ENCODE data around the gene CELSR1. TPM values are rescaled to one million over a fixed set of nuclear protein-coding genes. Genes with fewer than 3 reads are reported as not detected.

CELSR1 gene
- total and polyA plus RNA-seq, 9 donors, result 0.63 to 25.2 (median 2.9) TPM

GRCh38 chr22:46358766-46359165, 178.7 kb downstream of the CELSR1 start:
- no peak for DNase-seq
- H3K4me1 ChIP-seq (ENCODE audit: insufficient read depth), result no peaks in the 10 kb centered on the region
- intact Hi-C loops (cut with DNase I), result loop anchor here in 1 of 4 donors (10.0 kb wide), 1 partner anchor 186 kb away; no protein-coding TSS in a partner anchor
- no peak overlapping the region for H3K27ac ChIP-seq
- TF ChIP-seq EP300 (IDR thresholded peaks at IDR 0.05), result no peak
- no peak for TF ChIP-seq POLR2A (IDR thresholded peaks at IDR 0.05)
- no peak for TF ChIP-seq CTCF (IDR thresholded peaks at IDR 0.05)
- no peaks in the 10 kb centered on the region for H3K27me3 ChIP-seq
- WGBS, 3 donors, result 84 to 91% (median 89%) methylated on average over 6 of the region's 6 CpGs
- no peak overlapping the region for H3K4me3 ChIP-seq
- H3K9me3 ChIP-seq, result no peaks in the 10 kb centered on the region
- no peaks in the 10 kb centered on the region for H3K36me3 ChIP-seq

GRCh38 chr22:46357711-46358520, 179.5 kb downstream of the CELSR1 start:
- Histone ChIP-seq H3K27me3 (no peaks in the 10 kb centered on the region), H3K4me1 (ENCODE audit: insufficient read depth) (no peaks in the 10 kb centered on the region), H3K9me3 (no peaks in the 10 kb centered on the region), H3K27ac (no peak overlapping the region), H3K36me3 (no peaks in the 10 kb centered on the region), H3K4me3 (no peak overlapping the region)
- peak in 1 of 5 donors; percentile 21 for DNase-seq
- intact Hi-C loops (cut with DNase I), result loop anchor here in 1 of 4 donors (10.0 kb wide), 1 partner anchor 187 kb away; no protein-coding TSS in a partner anchor
- 77 to 82% (median 80%) methylated on average over 11 to 19 of the region's 19 CpGs for WGBS, 3 donors
- TF ChIP-seq CTCF (IDR thresholded peaks at IDR 0.05) (no peak), POLR2A (IDR thresholded peaks at IDR 0.05) (no peak), EP300 (IDR thresholded peaks at IDR 0.05) (no peak)

GRCh38 chr22:46356496-46357480, 180.6 kb downstream of the CELSR1 start:
- no peaks in the 10 kb centered on the region for H3K36me3 ChIP-seq
- no peaks in the 10 kb centered on the region for H3K27me3 ChIP-seq
- peak in 1 of 5 donors; percentile 12 for DNase-seq
- H3K27ac ChIP-seq, result no peak overlapping the region
- no peaks in the 10 kb centered on the region for H3K4me1 ChIP-seq (ENCODE audit: insufficient read depth)
- WGBS, 3 donors, result 77 to 93% (median 82%) methylated on average over 13 to 23 of the region's 23 CpGs
- no peak overlapping the region for H3K4me3 ChIP-seq
- intact Hi-C loops (cut with DNase I), result loop anchor here in 1 of 4 donors (10.0 kb wide), 1 partner anchor 188 kb away; no protein-coding TSS in a partner anchor
- H3K9me3 ChIP-seq, result no peaks in the 10 kb centered on the region
- no peak for TF ChIP-seq EP300 (IDR thresholded peaks at IDR 0.05)

GRCh38 chr22:46355996-46356471, 181.4 kb downstream of the CELSR1 start:
- Histone ChIP-seq H3K4me3 (no peak overlapping the region), H3K27me3 (no peaks in the 10 kb centered on the region), H3K4me1 (ENCODE audit: insufficient read depth) (no peaks in the 10 kb centered on the region), H3K36me3 (no peaks in the 10 kb centered on the region), H3K9me3 (no peaks in the 10 kb centered on the region), H3K27ac (no peak overlapping the region)
- intact Hi-C loops (cut with DNase I), result loop anchor here in 1 of 4 donors (10.0 kb wide), 1 partner anchor 189 kb away; no protein-coding TSS in a partner anchor
- TF ChIP-seq EP300 (IDR thresholded peaks at IDR 0.05) (no peak), POLR2A (IDR thresholded peaks at IDR 0.05) (no peak)
- WGBS, 3 donors, result 79 to 88% (median 84%) methylated on average over 11 to 12 of the region's 12 CpGs
- peak in 1 of 5 donors; percentile 15 for DNase-seq

Data from ovary (tissue), 9 donors.